AG04450 (cell line): ENCODE data around the gene POFUT2. TPM values are rescaled to one million over a fixed set of nuclear protein-coding genes. Genes with fewer than 3 reads are reported as not detected.

ENCODE experiments used
- CTCF ChIA-PET: fragments of 300-600, 350-600 bp; formaldehyde crosslinking; extraction: SDS; loops from one replicate; lab custom pipeline; 2022; ENCODE audit warnings: antibody characterized with exemption, inconsistent platforms; lab: Charles Lee
- POLR2A ChIA-PET: fragments of 350-600 bp; formaldehyde crosslinking; extraction: SDS; loops from one replicate; lab custom pipeline; 2021; ENCODE audit warnings: antibody characterized with exemption, inconsistent platforms; lab: Yijun Ruan, JAX
- DNase-seq: peaks from one replicate; pipeline ENCODE4 v3.0.0-alpha.2; 2011; ENCODE audit warnings: low read depth, low spot score
- H3K27ac ChIP-seq: one replicate; pipeline ENCODE4 v1.5.1; 2012; ENCODE audit warnings: low read depth, low read length, control low read depth
- H3K27me3 ChIP-seq: one replicate; pipeline ENCODE4 v1.6.0; 2012; ENCODE audit warnings: low read length; ENCODE audit not compliant: control insufficient read depth, insufficient read depth
- H3K4me3 ChIP-seq: 2 replicates; pipeline ENCODE4 v1.5.1; 2011; ENCODE audit warnings: mild to moderate bottlenecking, low read depth, low read length, control low read depth
- H3K9me3 ChIP-seq: 2 replicates; pipeline ENCODE4 v1.5.1; 2012; ENCODE audit warnings: low read length; ENCODE audit not compliant: control insufficient read depth, insufficient read depth
- polyA plus RNA-seq: library from polyadenylated mRNA; depleted of rRNA; stranded (reverse); fragments of >200 nt; gene quantifications from 2 replicates; pipeline ENCODE4 v1.2.3, GENCODE V29; 2011; rRNA removed
- TF ChIP-seq, protein P1 (sequence below): IDR thresholded peaks from 2 replicates; pipeline ENCODE4 v1.5.1; 2011; ENCODE audit warnings: low read depth, low read length, control low read depth, inconsistent platforms

Gene POFUT2
- polyA plus RNA-seq, 1 experiment, result 35.5 TPM

DNA sequence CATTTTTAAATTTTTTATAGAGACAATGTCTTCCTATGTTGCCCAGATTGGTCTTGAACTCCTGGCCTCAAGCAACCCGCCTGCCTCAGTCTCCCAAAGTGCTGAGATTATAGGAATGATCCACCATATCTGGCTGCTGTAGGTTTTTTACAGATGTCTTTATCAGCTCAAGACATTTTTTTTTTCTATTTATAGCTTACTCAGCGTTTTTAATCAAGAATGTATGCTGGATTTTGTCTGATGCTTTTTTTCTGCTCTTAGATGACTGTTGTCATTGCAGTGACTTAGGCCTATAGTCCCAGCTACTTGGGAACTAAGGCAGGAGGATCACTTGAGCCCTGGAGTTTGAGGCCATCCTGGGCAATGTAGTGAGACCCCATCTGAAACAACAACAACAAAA lies 72.5 kb downstream of the POFUT2 start:
- POLR2A ChIA-PET, result no interaction called here
- CTCF ChIA-PET, result no interaction called here
- TF ChIP-seq, protein P1, sequence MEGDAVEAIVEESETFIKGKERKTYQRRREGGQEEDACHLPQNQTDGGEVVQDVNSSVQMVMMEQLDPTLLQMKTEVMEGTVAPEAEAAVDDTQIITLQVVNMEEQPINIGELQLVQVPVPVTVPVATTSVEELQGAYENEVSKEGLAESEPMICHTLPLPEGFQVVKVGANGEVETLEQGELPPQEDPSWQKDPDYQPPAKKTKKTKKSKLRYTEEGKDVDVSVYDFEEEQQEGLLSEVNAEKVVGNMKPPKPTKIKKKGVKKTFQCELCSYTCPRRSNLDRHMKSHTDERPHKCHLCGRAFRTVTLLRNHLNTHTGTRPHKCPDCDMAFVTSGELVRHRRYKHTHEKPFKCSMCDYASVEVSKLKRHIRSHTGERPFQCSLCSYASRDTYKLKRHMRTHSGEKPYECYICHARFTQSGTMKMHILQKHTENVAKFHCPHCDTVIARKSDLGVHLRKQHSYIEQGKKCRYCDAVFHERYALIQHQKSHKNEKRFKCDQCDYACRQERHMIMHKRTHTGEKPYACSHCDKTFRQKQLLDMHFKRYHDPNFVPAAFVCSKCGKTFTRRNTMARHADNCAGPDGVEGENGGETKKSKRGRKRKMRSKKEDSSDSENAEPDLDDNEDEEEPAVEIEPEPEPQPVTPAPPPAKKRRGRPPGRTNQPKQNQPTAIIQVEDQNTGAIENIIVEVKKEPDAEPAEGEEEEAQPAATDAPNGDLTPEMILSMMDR, result no peak

More for the DNA sequence above, 72.5 kb downstream of the POFUT2 start:
- Histone ChIP-seq H3K4me3 (no peak overlapping the region), H3K9me3 (no peaks in the 10 kb centered on the region), H3K27ac (no peak overlapping the region), H3K27me3 (no peaks in the 10 kb centered on the region)
- no peak for DNase-seq

Other genes with a start within 250 kb of the POFUT2 start
- gene ADARB1, start 213.3 kb downstream of the POFUT2 start, polyA plus RNA-seq, result 25.3 and 27.9 TPM in 2 replicates
- gene COL18A1, start 117.3 kb upstream of the POFUT2 start, polyA plus RNA-seq, result 25.3 and 37.0 TPM in 2 replicates